ENCODE results near the gene TTC34. TPM values are rescaled to one million over a fixed set of nuclear protein-coding genes. Genes with fewer than 3 reads are reported as not detected.

Gene TTC34
- total and polyA plus RNA-seq, 2 of the 13 experiments (the other 11 are each of a cell fraction or from before 2014, with no cell fraction given): 0.07 to 0.11 TPM

- TF ChIP-seq ATM (IDR thresholded peaks at IDR 0.05; ENCODE audit: borderline replicate concordance) (no peak), PAWR (CRISPR knock-in tag; IDR thresholded peaks at IDR 0.05; ENCODE audit: borderline replicate concordance) (no peak), SMAD9 (CRISPR knock-in tag; IDR thresholded peaks at IDR 0.05) (no peak), ZNF33B (CRISPR knock-in tag; IDR thresholded peaks at IDR 0.05) (no peak), UBTF (CRISPR knock-in tag; IDR thresholded peaks at IDR 0.05) (no peak; the same call in 1 of the 2 replicates), ZNF251 (CRISPR knock-in tag; IDR thresholded peaks at IDR 0.05) (no peak), BCLAF1 (IDR thresholded peaks at IDR 0.05) (no peak), RBAK (CRISPR knock-in tag; IDR thresholded peaks at IDR 0.05) (no peak), PHF20 (CRISPR knock-in tag; IDR thresholded peaks at IDR 0.05) (no peak), ZNF747 (CRISPR knock-in tag; IDR thresholded peaks at IDR 0.05; ENCODE audit: borderline replicate concordance) (no peak), ZMYM4 (CRISPR knock-in tag; IDR thresholded peaks at IDR 0.05) (no peak), U2AF2 (IDR thresholded peaks at IDR 0.05; ENCODE audit: low read depth, low read length) (no peak), HNF4A (CRISPR knock-in tag; IDR thresholded peaks at IDR 0.05) (peak; percentile 89)
- TF ChIP-seq, protein P1, sequence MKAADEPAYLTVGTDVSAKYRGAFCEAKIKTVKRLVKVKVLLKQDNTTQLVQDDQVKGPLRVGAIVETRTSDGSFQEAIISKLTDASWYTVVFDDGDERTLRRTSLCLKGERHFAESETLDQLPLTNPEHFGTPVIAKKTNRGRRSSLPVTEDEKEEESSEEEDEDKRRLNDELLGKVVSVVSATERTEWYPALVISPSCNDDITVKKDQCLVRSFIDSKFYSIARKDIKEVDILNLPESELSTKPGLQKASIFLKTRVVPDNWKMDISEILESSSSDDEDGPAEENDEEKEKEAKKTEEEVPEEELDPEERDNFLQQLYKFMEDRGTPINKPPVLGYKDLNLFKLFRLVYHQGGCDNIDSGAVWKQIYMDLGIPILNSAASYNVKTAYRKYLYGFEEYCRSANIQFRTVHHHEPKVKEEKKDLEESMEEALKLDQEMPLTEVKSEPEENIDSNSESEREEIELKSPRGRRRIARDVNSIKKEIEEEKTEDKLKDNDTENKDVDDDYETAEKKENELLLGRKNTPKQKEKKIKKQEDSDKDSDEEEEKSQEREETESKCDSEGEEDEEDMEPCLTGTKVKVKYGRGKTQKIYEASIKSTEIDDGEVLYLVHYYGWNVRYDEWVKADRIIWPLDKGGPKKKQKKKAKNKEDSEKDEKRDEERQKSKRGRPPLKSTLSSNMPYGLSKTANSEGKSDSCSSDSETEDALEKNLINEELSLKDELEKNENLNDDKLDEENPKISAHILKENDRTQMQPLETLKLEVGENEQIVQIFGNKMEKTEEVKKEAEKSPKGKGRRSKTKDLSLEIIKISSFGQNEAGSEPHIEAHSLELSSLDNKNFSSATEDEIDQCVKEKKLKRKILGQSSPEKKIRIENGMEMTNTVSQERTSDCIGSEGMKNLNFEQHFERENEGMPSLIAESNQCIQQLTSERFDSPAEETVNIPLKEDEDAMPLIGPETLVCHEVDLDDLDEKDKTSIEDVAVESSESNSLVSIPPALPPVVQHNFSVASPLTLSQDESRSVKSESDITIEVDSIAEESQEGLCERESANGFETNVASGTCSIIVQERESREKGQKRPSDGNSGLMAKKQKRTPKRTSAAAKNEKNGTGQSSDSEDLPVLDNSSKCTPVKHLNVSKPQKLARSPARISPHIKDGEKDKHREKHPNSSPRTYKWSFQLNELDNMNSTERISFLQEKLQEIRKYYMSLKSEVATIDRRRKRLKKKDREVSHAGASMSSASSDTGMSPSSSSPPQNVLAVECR (CRISPR knock-in tag; IDR thresholded peaks at IDR 0.05; ENCODE audit: borderline replicate concordance): no peak
- TF ChIP-seq, protein P2, sequence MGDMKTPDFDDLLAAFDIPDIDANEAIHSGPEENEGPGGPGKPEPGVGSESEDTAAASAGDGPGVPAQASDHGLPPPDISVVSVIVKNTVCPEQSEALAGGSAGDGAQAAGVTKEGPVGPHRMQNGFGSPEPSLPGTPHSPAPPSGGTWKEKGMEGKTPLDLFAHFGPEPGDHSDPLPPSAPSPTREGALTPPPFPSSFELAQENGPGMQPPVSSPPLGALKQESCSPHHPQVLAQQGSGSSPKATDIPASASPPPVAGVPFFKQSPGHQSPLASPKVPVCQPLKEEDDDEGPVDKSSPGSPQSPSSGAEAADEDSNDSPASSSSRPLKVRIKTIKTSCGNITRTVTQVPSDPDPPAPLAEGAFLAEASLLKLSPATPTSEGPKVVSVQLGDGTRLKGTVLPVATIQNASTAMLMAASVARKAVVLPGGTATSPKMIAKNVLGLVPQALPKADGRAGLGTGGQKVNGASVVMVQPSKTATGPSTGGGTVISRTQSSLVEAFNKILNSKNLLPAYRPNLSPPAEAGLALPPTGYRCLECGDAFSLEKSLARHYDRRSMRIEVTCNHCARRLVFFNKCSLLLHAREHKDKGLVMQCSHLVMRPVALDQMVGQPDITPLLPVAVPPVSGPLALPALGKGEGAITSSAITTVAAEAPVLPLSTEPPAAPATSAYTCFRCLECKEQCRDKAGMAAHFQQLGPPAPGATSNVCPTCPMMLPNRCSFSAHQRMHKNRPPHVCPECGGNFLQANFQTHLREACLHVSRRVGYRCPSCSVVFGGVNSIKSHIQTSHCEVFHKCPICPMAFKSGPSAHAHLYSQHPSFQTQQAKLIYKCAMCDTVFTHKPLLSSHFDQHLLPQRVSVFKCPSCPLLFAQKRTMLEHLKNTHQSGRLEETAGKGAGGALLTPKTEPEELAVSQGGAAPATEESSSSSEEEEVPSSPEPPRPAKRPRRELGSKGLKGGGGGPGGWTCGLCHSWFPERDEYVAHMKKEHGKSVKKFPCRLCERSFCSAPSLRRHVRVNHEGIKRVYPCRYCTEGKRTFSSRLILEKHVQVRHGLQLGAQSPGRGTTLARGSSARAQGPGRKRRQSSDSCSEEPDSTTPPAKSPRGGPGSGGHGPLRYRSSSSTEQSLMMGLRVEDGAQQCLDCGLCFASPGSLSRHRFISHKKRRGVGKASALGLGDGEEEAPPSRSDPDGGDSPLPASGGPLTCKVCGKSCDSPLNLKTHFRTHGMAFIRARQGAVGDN (CRISPR knock-in tag; IDR thresholded peaks at IDR 0.05): peak; percentile 63
Observed at GRCh38 chr1:2631136-2632050, 170.1 kb downstream of the TTC34 start (continued).

Data from HepG2 (cell line).